H1 (cell line): ENCODE data around the gene CNDP1. TPM values are rescaled to one million over a fixed set of nuclear protein-coding genes. Genes with fewer than 3 reads are reported as not detected.

Experiments used
- CTCF ChIA-PET: fragments of 300-600 bp; sonication (Branson Sonifier 250); formaldehyde crosslinking; loops from one replicate; lab custom pipeline; 2021; ENCODE audit not compliant: partially characterized antibody; lab: Charles Lee
- POLR2A ChIA-PET: fragments of 300-600 bp; sonication (Branson Sonifier 250); formaldehyde crosslinking; loops from one replicate; lab custom pipeline; 2021; ENCODE audit warnings: inconsistent platforms; ENCODE audit not compliant: partially characterized antibody; lab: Charles Lee
- DNase-seq, 2 experiments: peaks; one replicate each; pipeline versions ENCODE4 v3.0.0 to v3.0.0-alpha.2; 2010 to 2022; ENCODE audit warnings: low spot score in 2 of 2, low read depth in 1 of 2, mixed read lengths in 1 of 2
- FAIRE-seq: peaks from 2 replicates; lab custom pipeline; 2011; peaks lifted over from hg19 to GRCh38; lab: Jason Lieb, UNC
- H2AFZ ChIP-seq: 2 replicates; pipeline ENCODE4 v1.8.1; 2012; ENCODE audit warnings: low read length, inconsistent platforms
- H2AK5ac ChIP-seq: 2 replicates; pipeline ENCODE4 v1.6.1; 2013; ENCODE audit warnings: low read depth, low read length
- H2BK120ac ChIP-seq: replicated peaks from 2 replicates; pipeline ENCODE3; 2013; ENCODE audit warnings: low read depth, low read length, inconsistent platforms
- H2BK12ac ChIP-seq: 2 replicates; pipeline ENCODE4 v1.6.1; 2013; ENCODE audit warnings: low read depth, low read length
- H2BK15ac ChIP-seq: 2 replicates; pipeline ENCODE4 v1.6.1; 2013; ENCODE audit warnings: low read length
- H2BK20ac ChIP-seq: 2 replicates; pipeline ENCODE4 v1.6.1; 2013; ENCODE audit warnings: low read length
- H2BK5ac ChIP-seq: 2 replicates; pipeline ENCODE4 v1.6.1; 2013; ENCODE audit warnings: low read depth, low read length
- H3K14ac ChIP-seq: 2 replicates; pipeline ENCODE4 v1.6.1; 2013; ENCODE audit warnings: inconsistent platforms; ENCODE audit not compliant: insufficient read length
- H3K18ac ChIP-seq: 2 replicates; pipeline ENCODE4 v1.6.1; 2013; ENCODE audit warnings: low read length; ENCODE audit errors: extremely low read depth
- H3K23ac ChIP-seq: 2 replicates; pipeline ENCODE4 v1.6.1; 2013; ENCODE audit warnings: inconsistent platforms; ENCODE audit not compliant: insufficient read length
- H3K23me2 ChIP-seq: 2 replicates; pipeline ENCODE4 v1.6.1; 2013; ENCODE audit warnings: low read depth, low read length
- H3K27ac ChIP-seq: 2 replicates; pipeline ENCODE4 v1.6.1; 2011; ENCODE audit warnings: low read depth, low read length, inconsistent platforms
- H3K27me3 ChIP-seq, 4 experiments: replicated peaks in 1 of 4; 1 replicate in 1 of 4; 2 replicates in 3 of 4; pipeline versions ENCODE4 v1.6.1 to v1.8.1; 2011 to 2013; ENCODE audit warnings: low read length in 3 of 4, mild to moderate bottlenecking in 3 of 4, inconsistent platforms in 2 of 4, mixed read lengths in 2 of 4, moderate library complexity in 1 of 4; ENCODE audit not compliant: control insufficient read depth in 3 of 4, insufficient read depth in 3 of 4; ENCODE audit errors: extremely low read depth in 1 of 4
- H3K36me3 ChIP-seq, 4 experiments: 2 replicates each; pipeline versions ENCODE4 v1.6.1 to v1.8.1; 2011 to 2013; ENCODE audit warnings: mild to moderate bottlenecking in 4 of 4, low read length in 3 of 4, moderate library complexity in 2 of 4, control low read depth in 1 of 4, inconsistent platforms in 1 of 4; ENCODE audit not compliant: insufficient read depth in 4 of 4, control insufficient read depth in 2 of 4
- H3K4ac ChIP-seq: replicated peaks from 2 replicates; pipeline ENCODE3; 2013; ENCODE audit warnings: low read length, low read depth, mixed read lengths, inconsistent platforms; ENCODE audit not compliant: insufficient read length
- H3K4me1 ChIP-seq, 4 experiments: replicated peaks in 1 of 4; 1 replicate in 1 of 4; 2 replicates in 3 of 4; pipeline versions ENCODE4 v1.6.1 to v1.8.1; 2011 to 2013; ENCODE audit warnings: low read length in 3 of 4, inconsistent platforms in 2 of 4, mixed read lengths in 1 of 4; ENCODE audit not compliant: insufficient read depth in 4 of 4, control insufficient read depth in 3 of 4
- H3K4me2 ChIP-seq, 2 experiments: 2 replicates each; pipeline versions ENCODE4 v1.6.1 to v1.8.1; 2011 to 2013; ENCODE audit warnings: low read depth in 2 of 2, low read length in 2 of 2, control low read depth in 1 of 2, inconsistent platforms in 1 of 2, mild to moderate bottlenecking in 1 of 2; ENCODE audit not compliant: insufficient read depth in 1 of 2
- H3K4me3 ChIP-seq, 4 experiments: fragments of 200-600, 300-600 bp in 1 of 4; sonication (generic), shearing (Covaris generic), sonication (Bioruptor Twin) in 1 of 4; 2 replicates each; pipeline versions ENCODE4 v1.5.1 to v1.8.1; 2011 to 2016; ENCODE audit warnings: low read length in 4 of 4, low read depth in 3 of 4, control low read depth in 2 of 4, inconsistent platforms in 2 of 4, mild to moderate bottlenecking in 2 of 4, mixed read lengths in 1 of 4, moderate library complexity in 1 of 4; ENCODE audit not compliant: insufficient read depth in 2 of 4; ENCODE audit errors: extremely low read depth in 1 of 4
- H3K56ac ChIP-seq: replicated peaks from 2 replicates; pipeline ENCODE3; 2013; ENCODE audit warnings: low read depth, mild to moderate bottlenecking, mixed read lengths, low read length, inconsistent platforms; ENCODE audit not compliant: insufficient read length
- H3K79me1 ChIP-seq: 2 replicates; pipeline ENCODE4 v1.6.1; 2013; ENCODE audit warnings: low read depth, low read length, control low read depth
- H3K79me2 ChIP-seq, 2 experiments: 2 replicates each; pipeline versions ENCODE4 v1.6.1 to v1.8.1; 2012 to 2013; ENCODE audit warnings: low read length in 2 of 2, mild to moderate bottlenecking in 2 of 2, inconsistent platforms in 1 of 2; ENCODE audit not compliant: insufficient read depth in 2 of 2, control insufficient read depth in 1 of 2
- H3K9ac ChIP-seq, 4 experiments: replicated peaks in 1 of 4; 1 replicate in 1 of 4; 2 replicates in 3 of 4; pipeline versions ENCODE4 v1.6.1 to v1.8.1; 2011 to 2013; ENCODE audit warnings: low read depth in 3 of 4, low read length in 3 of 4, control low read depth in 2 of 4, mild to moderate bottlenecking in 2 of 4, moderate library complexity in 2 of 4, inconsistent platforms in 1 of 4; ENCODE audit errors: extremely low read depth in 1 of 4
- H3K9me3 ChIP-seq, 2 experiments: 2 replicates each; pipeline versions ENCODE4 v1.6.1 to v1.8.1; 2012 to 2013; ENCODE audit warnings: mild to moderate bottlenecking in 2 of 2, moderate library complexity in 2 of 2, control low read depth in 1 of 2, inconsistent platforms in 1 of 2, low read depth in 1 of 2, low read length in 1 of 2, mixed read lengths in 1 of 2; ENCODE audit not compliant: insufficient read depth in 2 of 2
- H4K20me1 ChIP-seq, 2 experiments: replicated peaks in 1 of 2; 2 replicates each; pipeline versions ENCODE3 to v1.8.1; 2011 to 2013; ENCODE audit warnings: inconsistent platforms in 2 of 2, low read length in 2 of 2, mild to moderate bottlenecking in 1 of 2; ENCODE audit not compliant: insufficient read depth in 2 of 2, control insufficient read depth in 1 of 2
- H4K5ac ChIP-seq: 2 replicates; pipeline ENCODE4 v1.6.1; 2013; ENCODE audit warnings: low read length, low read depth, mixed read lengths, inconsistent platforms; ENCODE audit not compliant: insufficient read length
- H4K8ac ChIP-seq: 2 replicates; pipeline ENCODE4 v1.8.0; 2013; ENCODE audit warnings: mild to moderate bottlenecking, moderate library complexity, low read length, inconsistent platforms; ENCODE audit not compliant: insufficient read depth; ENCODE audit errors: extremely low read depth
- H4K91ac ChIP-seq: replicated peaks from 2 replicates; pipeline ENCODE3; 2013; ENCODE audit warnings: low read length, mixed read lengths, inconsistent platforms; ENCODE audit not compliant: insufficient read length
- CREB1 ChIP-seq: IDR thresholded peaks from 2 replicates; pipeline ENCODE4 v1.6.1; 2012; ENCODE audit warnings: inconsistent platforms
- GTF2F1 ChIP-seq: IDR thresholded peaks from 2 replicates; pipeline ENCODE4 v1.6.1; 2012; ENCODE audit warnings: low read depth, low read length, improper control_type of control experiment, borderline replicate concordance
- NRF1 ChIP-seq: IDR thresholded peaks from 2 replicates; pipeline ENCODE4 v1.6.1; 2011; ENCODE audit warnings: mild to moderate bottlenecking, low read depth, low read length, improper control_type of control experiment
- POLR2AphosphoS5 ChIP-seq: IDR thresholded peaks from 2 replicates; pipeline ENCODE4 v1.6.1; 2011; ENCODE audit warnings: low read depth, low read length
- RBBP5 ChIP-seq: IDR thresholded peaks from 2 replicates; pipeline ENCODE4 v1.7.1; 2012; ENCODE audit warnings: low read depth, mild to moderate bottlenecking, inconsistent platforms, low read length, moderate library complexity, borderline replicate concordance
- TAF1 ChIP-seq: IDR thresholded peaks from 2 replicates; pipeline ENCODE4 v1.6.1; 2011; ENCODE audit warnings: mild to moderate bottlenecking, low read depth, low read length
- TBP ChIP-seq: IDR thresholded peaks from 2 replicates; pipeline ENCODE4 v1.6.1; 2011; ENCODE audit warnings: low read depth, low read length, improper control_type of control experiment
- TCF12 ChIP-seq: IDR thresholded peaks from 2 replicates; pipeline ENCODE4 v1.6.1; 2011; ENCODE audit warnings: low read depth, mild to moderate bottlenecking, low read length
- TEAD4 ChIP-seq: IDR thresholded peaks from 2 replicates; pipeline ENCODE4 v1.6.1; 2012; ENCODE audit warnings: low read depth, low read length, inconsistent platforms, mixed read lengths
- WGBS, 2 experiments: shearing (Covaris generic) in 1 of 2; methylation state at CpG; one replicate each; pipeline versions ENCODE4 v1.1.6 to v1.1.7; 2013 to 2015; ENCODE audit warnings: low lambda C conversion rate in 2 of 2, mixed read lengths in 2 of 2, inconsistent platforms in 1 of 2, low coverage in 1 of 2, missing lambda C conversion rate in 1 of 2; ENCODE audit not compliant: insufficient replicate concordance in 2 of 2, insufficient coverage in 1 of 2, insufficient read length in 1 of 2; ENCODE audit errors: extremely low coverage in 1 of 2, missing lambda C conversion rate in 1 of 2; 5-methylcytosine and 5-hydroxymethylcytosine counted together
- polyA plus RNA-seq, 7 experiments: library from polyadenylated mRNA; depleted of rRNA in 3 of 7; stranded (reverse) in 5 of 7; unstranded in 2 of 7; fragments of >200 nt in 5 of 7; fragments of 200-250 nt in 2 of 7; gene quantifications; 1 replicate in 5 of 7; 2 replicates in 1 of 7; 4 replicates in 1 of 7; pipeline versions ENCODE4 v1.2.1 to v1.2.3, GENCODE V29; 2011 to 2013; ENCODE audit warnings: missing spikeins in 2 of 7, mixed read lengths in 2 of 7
- total RNA-seq: library from RNA; stranded (reverse); fragmentation: NEBNext Ultra II Directional; extraction: Animal tissue kit (Norgen Biotek cat#: 25700); gene quantifications from 2 replicates; pipeline ENCODE4 v1.2.1, GENCODE V29; 2021
- TF ChIP-seq, protein P1 (sequence below): IDR thresholded peaks from 2 replicates; pipeline ENCODE4 v1.6.1; 2011; ENCODE audit warnings: low read length, improper control_type of control experiment

CNDP1 gene
- total and polyA plus RNA-seq, 2 of the 8 experiments (the other 6 are each of a cell fraction or from before 2014, with no cell fraction given): 0.09 TPM; not detected in 1

DNA sequence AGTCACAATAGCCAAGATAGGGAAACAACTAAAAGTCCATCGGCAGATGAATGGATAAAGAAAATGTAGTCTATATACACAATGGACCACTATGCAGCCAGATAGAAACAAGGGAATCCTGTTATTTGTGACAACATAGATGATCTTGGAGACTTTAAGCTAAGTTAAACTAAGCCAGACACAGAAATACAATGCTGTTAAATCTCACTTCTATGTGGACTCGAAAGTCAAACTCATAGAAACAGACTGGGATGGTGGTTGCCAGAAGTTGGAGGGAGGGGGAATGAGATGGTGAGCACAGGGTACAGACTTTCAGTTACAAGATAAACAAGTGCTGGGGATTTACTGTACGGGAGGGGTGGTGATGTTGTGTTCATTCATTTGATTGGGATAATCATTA is 5.4 kb upstream of the CNDP1 start:
- TF ChIP-seq, protein P1, sequence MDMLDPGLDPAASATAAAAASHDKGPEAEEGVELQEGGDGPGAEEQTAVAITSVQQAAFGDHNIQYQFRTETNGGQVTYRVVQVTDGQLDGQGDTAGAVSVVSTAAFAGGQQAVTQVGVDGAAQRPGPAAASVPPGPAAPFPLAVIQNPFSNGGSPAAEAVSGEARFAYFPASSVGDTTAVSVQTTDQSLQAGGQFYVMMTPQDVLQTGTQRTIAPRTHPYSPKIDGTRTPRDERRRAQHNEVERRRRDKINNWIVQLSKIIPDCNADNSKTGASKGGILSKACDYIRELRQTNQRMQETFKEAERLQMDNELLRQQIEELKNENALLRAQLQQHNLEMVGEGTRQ: no peak
- no peak for TF ChIP-seq TCF12
- no peak for TF ChIP-seq TAF1
- no peak for TF ChIP-seq TBP
- TF ChIP-seq POLR2AphosphoS5: no peak
- TF ChIP-seq CREB1: no peak
- no peak for TF ChIP-seq NRF1
- no peak for TF ChIP-seq GTF2F1
- TF ChIP-seq RBBP5: no peak
- TF ChIP-seq TEAD4: no peak
- Histone ChIP-seq H3K18ac (no peak overlapping the region), H3K4me3 (no peak overlapping the region), H3K36me3 (no peaks in the 10 kb centered on the region), H4K8ac (no peak overlapping the region), H3K56ac (no peak overlapping the region), H2BK120ac (no peak overlapping the region), H3K4me1 (no peaks in the 10 kb centered on the region), H3K27me3 (no peaks in the 10 kb centered on the region), H2BK15ac (no peak overlapping the region), H2AFZ (no peak overlapping the region), H2AK5ac (no peak overlapping the region), H3K23ac (no peak overlapping the region), H3K23me2 (no peaks in the 10 kb centered on the region), H4K91ac (no peak overlapping the region), H2BK12ac (no peak overlapping the region), H3K27ac (no peak overlapping the region), H3K79me2 (no peaks in the 10 kb centered on the region), H3K4me2 (no peak overlapping the region), H3K9ac (no peak overlapping the region), H3K4ac (no peak overlapping the region), H4K20me1 (no peaks in the 10 kb centered on the region), H3K14ac (no peak overlapping the region), H2BK20ac (no peak overlapping the region), H2BK5ac (no peak overlapping the region), H3K9me3 (no peaks in the 10 kb centered on the region), H4K5ac (no peak overlapping the region), H3K79me1 (no peaks in the 10 kb centered on the region)
- 84% methylated on average over 3 of the region's 3 CpGs; no CpG with 5 or more reads in 1 of the 2 experiments for WGBS, 2 experiments
- FAIRE-seq (no peak), DNase-seq (no peak)
- POLR2A ChIA-PET: no interaction called here
- CTCF ChIA-PET: no interaction called here
